SU-DHL-6 (cell line): ENCODE data around the gene SPTSSB.

Experiments used
- CTCF ChIP-seq: fragments of 200-600 bp; sonication (generic); IDR thresholded peaks from one replicate; pipeline ENCODE4 v1.5.1; 2017; ENCODE audit warnings: antibody characterized with exemption, mild to moderate bottlenecking, low read length, moderate library complexity; ENCODE audit not compliant: insufficient read depth, poor library complexity, severe bottlenecking
- EZH2phosphoT487 ChIP-seq: fragments of 200-600 bp; sonication (generic), shearing (Covaris generic); conservative IDR thresholded peaks from 2 replicates; pipeline ENCODE4 v1.6.1; 2018; ENCODE audit warnings: mild to moderate bottlenecking, antibody characterized with exemption, low read length, moderate library complexity, mixed read lengths

GRCh38 chr3:161310649-161311423 lies 60.5 kb downstream of the SPTSSB start:
- no peak for TF ChIP-seq CTCF
- TF ChIP-seq EZH2phosphoT487, result no peak
